Gastrocnemius medialis (tissue), 4 donors: ENCODE results near the gene MON2.
A peak's percentile ranks its signal among the peaks of the same experiment; 100 is the strongest.

Experiments used
- CTCF ChIP-seq, 5 experiments: fragments of 450-650 bp in 3 of 5; fragments of 200-600 bp in 2 of 5; sonication (generic) in 2 of 5; IDR thresholded peaks in 4 of 5; conservative IDR thresholded peaks in 1 of 5; 1 replicate in 4 of 5; 2 replicates in 1 of 5; pipeline ENCODE4 v1.5.1; 2016 to 2019; ENCODE audit warnings: antibody characterized with exemption in 5 of 5, mild to moderate bottlenecking in 3 of 5, moderate library complexity in 3 of 5
- POLR2A ChIP-seq, 2 donors: fragments of 450-650 bp; IDR thresholded peaks; one replicate each; pipeline ENCODE4 v1.6.1; 2017; ENCODE audit warnings: antibody characterized with exemption in 2 of 2, mild to moderate bottlenecking in 2 of 2, moderate library complexity in 2 of 2

DNA sequence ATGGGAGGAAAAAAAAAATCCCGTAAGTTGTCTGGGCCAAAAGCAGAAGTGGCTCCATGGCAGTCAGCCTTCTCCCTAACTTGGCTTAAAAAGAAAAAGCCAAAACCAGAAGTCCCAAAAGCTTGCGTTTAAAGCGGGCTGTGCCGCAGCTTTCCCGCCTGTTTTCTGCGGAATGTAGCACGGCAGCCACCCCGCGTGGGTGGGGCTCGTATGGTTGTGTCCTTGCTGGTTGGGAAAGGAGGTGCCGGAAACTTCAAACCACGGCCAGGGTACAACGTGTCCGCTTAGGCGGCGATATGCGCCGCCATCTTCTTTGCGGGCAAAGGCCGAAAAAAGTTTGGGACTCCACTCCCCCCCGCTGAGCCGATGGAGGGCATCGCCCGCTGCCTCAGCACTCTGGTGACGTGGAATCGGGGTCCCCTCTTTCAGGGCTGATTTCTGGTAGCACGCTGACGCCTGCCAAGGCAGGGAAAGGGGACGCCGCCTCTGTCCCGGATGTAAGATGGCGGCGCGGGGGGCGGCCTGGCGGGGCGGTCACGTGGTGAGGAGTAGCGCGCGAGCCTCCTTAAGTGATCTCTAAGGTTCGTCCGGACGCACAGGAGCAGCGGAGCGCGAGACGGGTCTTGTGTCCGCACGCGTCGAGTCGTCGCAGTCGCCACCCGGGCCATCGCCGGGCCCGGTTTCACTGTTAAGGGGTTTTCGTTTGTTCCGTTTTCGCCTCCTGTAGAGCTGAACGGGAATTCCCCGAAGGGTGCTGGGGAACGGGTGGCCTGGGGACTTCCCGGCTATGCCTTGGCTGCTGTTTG lies 135.8 kb downstream of the MON2 start:
- TF ChIP-seq POLR2A (IDR thresholded peaks at IDR 0.05) (peak; percentile 82 to 88), CTCF (IDR thresholded peaks at IDR 0.05 in 4 of 5, conservative IDR thresholded peaks at IDR 0.05 in 1 of 5) (no peak)
